DND-41 (cell line): ENCODE measurements around the gene NLRP9.

ENCODE experiments used
- EZH2 ChIP-seq: IDR thresholded peaks from 3 replicates; pipeline ENCODE4 v1.6.1; 2012; ENCODE audit warnings: borderline replicate concordance, low read depth, mild to moderate bottlenecking, moderate library complexity, low read length, inconsistent platforms; ENCODE audit not compliant: severe bottlenecking
- TF ChIP-seq, protein P1 (sequence below): IDR thresholded peaks from 2 replicates; pipeline ENCODE4 v1.5.1; 2012; ENCODE audit warnings: borderline replicate concordance, low read length, moderate library complexity, mild to moderate bottlenecking; ENCODE audit not compliant: poor library complexity, severe bottlenecking; ENCODE audit errors: extremely low read depth

DNA sequence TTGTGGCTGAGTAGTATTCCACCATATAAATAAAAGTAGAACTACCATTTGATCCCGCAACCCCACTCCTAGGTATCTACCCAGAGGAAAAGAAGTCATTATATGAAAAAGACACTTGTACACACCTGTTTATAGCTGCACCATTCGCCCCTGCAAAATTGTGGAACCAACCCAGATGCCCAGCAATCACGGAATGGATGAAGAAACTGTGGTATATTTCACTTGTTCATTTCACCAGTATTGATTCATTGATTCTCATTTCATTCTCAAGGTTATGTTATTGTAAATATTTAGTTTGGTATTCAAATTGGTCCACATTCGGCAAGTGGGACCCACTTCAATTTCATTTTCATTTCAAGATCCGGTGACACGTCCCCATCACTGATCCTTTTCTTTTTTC is 12.5 kb upstream of the NLRP9 start:
- TF ChIP-seq, protein P1, sequence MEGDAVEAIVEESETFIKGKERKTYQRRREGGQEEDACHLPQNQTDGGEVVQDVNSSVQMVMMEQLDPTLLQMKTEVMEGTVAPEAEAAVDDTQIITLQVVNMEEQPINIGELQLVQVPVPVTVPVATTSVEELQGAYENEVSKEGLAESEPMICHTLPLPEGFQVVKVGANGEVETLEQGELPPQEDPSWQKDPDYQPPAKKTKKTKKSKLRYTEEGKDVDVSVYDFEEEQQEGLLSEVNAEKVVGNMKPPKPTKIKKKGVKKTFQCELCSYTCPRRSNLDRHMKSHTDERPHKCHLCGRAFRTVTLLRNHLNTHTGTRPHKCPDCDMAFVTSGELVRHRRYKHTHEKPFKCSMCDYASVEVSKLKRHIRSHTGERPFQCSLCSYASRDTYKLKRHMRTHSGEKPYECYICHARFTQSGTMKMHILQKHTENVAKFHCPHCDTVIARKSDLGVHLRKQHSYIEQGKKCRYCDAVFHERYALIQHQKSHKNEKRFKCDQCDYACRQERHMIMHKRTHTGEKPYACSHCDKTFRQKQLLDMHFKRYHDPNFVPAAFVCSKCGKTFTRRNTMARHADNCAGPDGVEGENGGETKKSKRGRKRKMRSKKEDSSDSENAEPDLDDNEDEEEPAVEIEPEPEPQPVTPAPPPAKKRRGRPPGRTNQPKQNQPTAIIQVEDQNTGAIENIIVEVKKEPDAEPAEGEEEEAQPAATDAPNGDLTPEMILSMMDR, result no peak
- no peak for TF ChIP-seq EZH2
